CD14-positive monocyte (primary cell): ENCODE measurements around the gene DPY19L1. TPM values are rescaled to one million over a fixed set of nuclear protein-coding genes. Genes with fewer than 3 reads are reported as not detected.
"Not testable (repeated sequence)": the region's sequence is repeated elsewhere in the genome, so short reads cannot be mapped to it uniquely, and the experiment has no call there.

Source experiments
- DNase-seq, 3 donors: peaks; one replicate each; pipeline ENCODE4 v3.0.0-alpha.2; 2011 to 2022
- H2AFZ ChIP-seq: 2 replicates; pipeline ENCODE4 v1.6.0; 2012; ENCODE audit warnings: mild to moderate bottlenecking, low read depth, low read length, inconsistent platforms; ENCODE audit not compliant: insufficient read depth, poor library complexity, severe bottlenecking
- H3K27ac ChIP-seq, 2 donors: 1 replicate in 1 of 2; 2 replicates in 1 of 2; pipeline ENCODE4 v1.5.1; 2012 to 2013; ENCODE audit warnings: low read length in 2 of 2, control low read depth in 1 of 2, inconsistent platforms in 1 of 2, low read depth in 1 of 2, mild to moderate bottlenecking in 1 of 2
- H3K27me3 ChIP-seq, 2 donors: one replicate each; pipeline versions ENCODE4 v1.6.0 to v1.6.1; 2011 to 2013; ENCODE audit warnings: low read length in 2 of 2; ENCODE audit not compliant: control insufficient read depth in 2 of 2, insufficient read depth in 2 of 2
- H3K36me3 ChIP-seq, 2 donors: replicated peaks in 1 of 2; 1 replicate in 1 of 2; 2 replicates in 1 of 2; pipeline versions ENCODE4 v1.5.1 to v1.6.1; 2012 to 2013; ENCODE audit warnings: low read length in 2 of 2, control low read depth in 1 of 2, inconsistent platforms in 1 of 2, mild to moderate bottlenecking in 1 of 2; ENCODE audit not compliant: insufficient read depth in 2 of 2, control insufficient read depth in 1 of 2
- H3K4me1 ChIP-seq, 2 donors: 1 replicate in 1 of 2; 2 replicates in 1 of 2; pipeline versions ENCODE4 v1.5.1 to v1.6.1; 2012 to 2013; ENCODE audit warnings: low read length in 2 of 2, control low read depth in 1 of 2, inconsistent platforms in 1 of 2, mild to moderate bottlenecking in 1 of 2, moderate library complexity in 1 of 2; ENCODE audit not compliant: insufficient read depth in 2 of 2, control insufficient read depth in 1 of 2
- H3K4me2 ChIP-seq: replicated peaks from 2 replicates; pipeline ENCODE3; 2012; ENCODE audit warnings: low read length, moderate library complexity, mild to moderate bottlenecking; ENCODE audit not compliant: poor library complexity, severe bottlenecking; ENCODE audit errors: extremely low read depth
- H3K4me3 ChIP-seq, 3 experiments: fragments of 200-600 bp in 1 of 3; sonication (generic) in 1 of 3; replicated peaks in 1 of 3; 1 replicate in 2 of 3; 2 replicates in 1 of 3; pipeline ENCODE4 v1.5.1; 2011 to 2013; ENCODE audit warnings: low read length in 3 of 3, mild to moderate bottlenecking in 3 of 3, control low read depth in 2 of 3, low read depth in 2 of 3, inconsistent platforms in 1 of 3, moderate library complexity in 1 of 3
- H3K79me2 ChIP-seq: 2 replicates; pipeline ENCODE4 v1.6.0; 2012; ENCODE audit warnings: mild to moderate bottlenecking, control low read depth, inconsistent platforms, low read length, moderate library complexity; ENCODE audit not compliant: insufficient read depth
- H3K9ac ChIP-seq: 2 replicates; pipeline ENCODE4 v1.6.0; 2017; ENCODE audit warnings: low read length, mild to moderate bottlenecking; ENCODE audit not compliant: insufficient read depth, poor library complexity, severe bottlenecking
- H3K9me3 ChIP-seq, 2 donors: replicated peaks in 1 of 2; 1 replicate in 1 of 2; 2 replicates in 1 of 2; pipeline versions ENCODE4 v1.5.1 to v1.6.1; 2012 to 2013; ENCODE audit warnings: low read length in 2 of 2, control low read depth in 1 of 2; ENCODE audit not compliant: control insufficient read depth in 1 of 2, insufficient read depth in 1 of 2
- H4K20me1 ChIP-seq: 2 replicates; pipeline ENCODE4 v1.6.0; 2012; ENCODE audit warnings: mild to moderate bottlenecking, low read length, control low read depth, moderate library complexity; ENCODE audit not compliant: insufficient read depth
- H3K27ac Mint-ChIP-seq, 7 donors: one replicate each; pipeline ENCODE4 v1.8.0; 2020; ENCODE audit warnings: mild to moderate bottlenecking in 7 of 7, mixed read lengths in 7 of 7, moderate library complexity in 6 of 7, inconsistent platforms in 2 of 7
- H3K27me3 Mint-ChIP-seq, 3 donors: one replicate each; pipeline ENCODE4 v1.8.0; 2021 to 2022; ENCODE audit warnings: low read depth in 3 of 3, mild to moderate bottlenecking in 3 of 3, mixed read lengths in 3 of 3, moderate library complexity in 3 of 3, inconsistent platforms in 1 of 3
- H3K36me3 Mint-ChIP-seq, 2 donors: one replicate each; pipeline ENCODE4 v1.8.0; 2020; ENCODE audit warnings: mixed read lengths in 2 of 2, inconsistent platforms in 1 of 2, mild to moderate bottlenecking in 1 of 2
- H3K4me1 Mint-ChIP-seq: one replicate; pipeline ENCODE4 v1.8.0; 2020; ENCODE audit warnings: mild to moderate bottlenecking, mixed read lengths
- H3K4me3 Mint-ChIP-seq, 2 donors: one replicate each; pipeline ENCODE4 v1.8.0; 2020; ENCODE audit warnings: mild to moderate bottlenecking in 2 of 2, mixed read lengths in 2 of 2, moderate library complexity in 1 of 2
- H3K9me3 Mint-ChIP-seq, 7 donors: one replicate each; pipeline ENCODE4 v1.8.0; 2020 to 2022; ENCODE audit warnings: mixed read lengths in 7 of 7, mild to moderate bottlenecking in 6 of 7, moderate library complexity in 6 of 7, inconsistent platforms in 2 of 7
- WGBS: methylation state at CpG from one replicate; pipeline ENCODE4 v1.1.5; 2013; ENCODE audit warnings: missing lambda C conversion rate; ENCODE audit not compliant: insufficient coverage; 5-methylcytosine and 5-hydroxymethylcytosine counted together
- intact Hi-C, 2 donors: fragments of 100-400 bp; cut with micrococcal nuclease; formaldehyde crosslinking; loops; one replicate each; pipeline versions ENCODE4 v1.15.0 to v1.15.1; 2023
- polyA plus RNA-seq, 3 donors: library from polyadenylated mRNA; depleted of rRNA in 1 of 3; unstranded in 2 of 3; stranded (reverse) in 1 of 3; fragments of 300-500 nt in 2 of 3; fragments of >200 nt in 1 of 3; fragmentation: Illumina TruSeq in 2 of 3; gene quantifications; 1 replicate in 2 of 3; 2 replicates in 1 of 3; pipeline ENCODE4 v1.2.3, GENCODE V29; 2012 to 2021
- TF ChIP-seq, protein P1 (sequence below): fragments of 200-600 bp; IDR thresholded peaks from one replicate; pipeline ENCODE4 v1.8.0; 2022; ENCODE audit warnings: antibody characterized with exemption, mild to moderate bottlenecking

Gene DPY19L1
- polyA plus RNA-seq, 3 donors, result 0.81 to 5.2 (median 3.9) TPM

DNA sequence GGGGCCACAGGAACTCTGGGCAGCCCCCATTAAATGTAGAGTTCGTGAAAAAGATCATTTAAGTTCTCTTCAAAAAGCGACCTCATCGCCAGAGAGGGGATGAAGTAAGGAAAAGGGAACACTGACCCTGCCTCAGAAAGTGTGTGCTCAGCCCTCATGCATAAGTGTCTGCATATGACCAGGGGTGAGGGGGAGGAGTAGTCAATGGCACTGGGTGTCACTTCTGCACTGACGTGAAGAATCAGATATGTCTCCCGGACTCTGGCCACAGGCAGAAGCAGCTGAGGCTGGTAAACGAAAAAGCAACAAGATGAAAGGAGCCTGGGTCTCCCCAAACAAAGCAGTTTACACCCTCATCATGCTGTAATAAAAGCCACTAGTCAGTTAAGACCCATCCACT is 39.0 kb downstream of the DPY19L1 start:
- H3K9ac ChIP-seq, H3K27me3 ChIP-seq, H3K36me3 ChIP-seq, H3K27ac Mint-ChIP-seq, H3K79me2 ChIP-seq, H3K4me3 ChIP-seq, intact Hi-C loops, H4K20me1 ChIP-seq, H3K4me1 ChIP-seq, H3K27me3 Mint-ChIP-seq, H3K27ac ChIP-seq, H3K4me3 Mint-ChIP-seq, H3K4me2 ChIP-seq, H3K9me3 ChIP-seq, H3K4me1 Mint-ChIP-seq, H2AFZ ChIP-seq, H3K9me3 Mint-ChIP-seq, DNase-seq: not testable (repeated sequence)
- peaks cover 13 to 25% of the 10 kb centered on the region in 2 donors for H3K36me3 Mint-ChIP-seq
- 100% methylated on average over 2 of the region's 6 CpGs for WGBS

GRCh38 chr7:34996423-34997090 is 40.7 kb downstream of the DPY19L1 start:
- H3K4me3 Mint-ChIP-seq, H3K4me2 ChIP-seq, H4K20me1 ChIP-seq, H3K27me3 Mint-ChIP-seq, H3K27me3 ChIP-seq, H3K79me2 ChIP-seq, H3K4me3 ChIP-seq, H3K9me3 ChIP-seq, H3K27ac ChIP-seq, H3K4me1 ChIP-seq, H3K9ac ChIP-seq, H3K4me1 Mint-ChIP-seq, H2AFZ ChIP-seq, intact Hi-C loops, DNase-seq, H3K9me3 Mint-ChIP-seq, H3K36me3 ChIP-seq: not testable (repeated sequence)
- peak overlapping the region in 1 of 7 donors; percentile 76 for H3K27ac Mint-ChIP-seq
- H3K36me3 Mint-ChIP-seq, result peaks cover 13 to 22% of the 10 kb centered on the region in 2 donors
- 33% methylated on average over 1 of the region's 5 CpGs for WGBS

DNA sequence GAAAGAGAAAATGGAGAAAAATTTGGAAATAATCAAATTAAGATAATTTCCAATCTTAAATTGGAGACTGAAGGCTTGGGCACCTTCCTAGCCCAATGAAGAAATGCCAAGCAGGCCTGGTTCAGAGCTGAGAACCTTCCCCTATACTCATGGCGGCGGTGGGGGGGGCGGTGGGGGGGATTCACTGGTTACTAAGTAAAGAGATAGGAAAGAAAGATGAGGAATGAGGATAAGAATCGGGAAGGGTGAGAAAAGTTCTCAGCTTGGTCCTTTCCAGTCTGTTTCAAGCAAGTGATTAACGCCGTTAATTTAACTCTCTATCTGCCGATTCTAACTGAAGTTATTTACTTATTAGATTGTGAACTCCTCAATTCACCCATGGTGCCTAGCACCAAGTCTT is 41.5 kb downstream of the DPY19L1 start:
- H3K4me2 ChIP-seq, result no peak overlapping the region
- Mint-ChIP-seq H3K4me3 (no peak overlapping the region), H3K27me3 (no peaks in the 10 kb centered on the region), H3K36me3 (peaks cover 13 to 22% of the 10 kb centered on the region in 2 donors), H3K4me1 (peaks cover 2% of the 10 kb centered on the region), H3K9me3 (peaks cover 0 to 1% (median 0%) of the 10 kb centered on the region in 7 donors), H3K27ac (no peak overlapping the region)
- H3K36me3 ChIP-seq, result no peaks in the 10 kb centered on the region
- DNase-seq, result no peak
- no peaks in the 10 kb centered on the region for H3K27me3 ChIP-seq
- no peak overlapping the region for H3K9ac ChIP-seq
- no peaks in the 10 kb centered on the region for H4K20me1 ChIP-seq
- no peak overlapping the region for H2AFZ ChIP-seq
- TF ChIP-seq, protein P1, sequence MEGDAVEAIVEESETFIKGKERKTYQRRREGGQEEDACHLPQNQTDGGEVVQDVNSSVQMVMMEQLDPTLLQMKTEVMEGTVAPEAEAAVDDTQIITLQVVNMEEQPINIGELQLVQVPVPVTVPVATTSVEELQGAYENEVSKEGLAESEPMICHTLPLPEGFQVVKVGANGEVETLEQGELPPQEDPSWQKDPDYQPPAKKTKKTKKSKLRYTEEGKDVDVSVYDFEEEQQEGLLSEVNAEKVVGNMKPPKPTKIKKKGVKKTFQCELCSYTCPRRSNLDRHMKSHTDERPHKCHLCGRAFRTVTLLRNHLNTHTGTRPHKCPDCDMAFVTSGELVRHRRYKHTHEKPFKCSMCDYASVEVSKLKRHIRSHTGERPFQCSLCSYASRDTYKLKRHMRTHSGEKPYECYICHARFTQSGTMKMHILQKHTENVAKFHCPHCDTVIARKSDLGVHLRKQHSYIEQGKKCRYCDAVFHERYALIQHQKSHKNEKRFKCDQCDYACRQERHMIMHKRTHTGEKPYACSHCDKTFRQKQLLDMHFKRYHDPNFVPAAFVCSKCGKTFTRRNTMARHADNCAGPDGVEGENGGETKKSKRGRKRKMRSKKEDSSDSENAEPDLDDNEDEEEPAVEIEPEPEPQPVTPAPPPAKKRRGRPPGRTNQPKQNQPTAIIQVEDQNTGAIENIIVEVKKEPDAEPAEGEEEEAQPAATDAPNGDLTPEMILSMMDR, result no peak
- no CpG with 5 or more reads among the region's 7 CpGs for WGBS
- no peaks in the 10 kb centered on the region for H3K79me2 ChIP-seq
- intact Hi-C loops, result no loop called here
- H3K27ac ChIP-seq, result no peak overlapping the region
- H3K4me1 ChIP-seq, result no peaks in the 10 kb centered on the region
- H3K4me3 ChIP-seq, result no peak overlapping the region
- H3K9me3 ChIP-seq, result no peaks in the 10 kb centered on the region
